ES-I3 (cell line): ENCODE data around the gene TRPV3.
"Not testable (repeated sequence)": the region's sequence is repeated elsewhere in the genome, so short reads cannot be mapped to it uniquely, and the experiment has no call there.

Source experiments
- H3K36me3 ChIP-seq: 2 replicates; pipeline ENCODE4 v1.6.1; 2013; ENCODE audit warnings: mild to moderate bottlenecking, low read length, control low read depth, moderate library complexity; ENCODE audit not compliant: insufficient read depth
- H3K4me1 ChIP-seq: 2 replicates; pipeline ENCODE4 v1.6.1; 2013; ENCODE audit warnings: mild to moderate bottlenecking, control low read depth, low read length; ENCODE audit not compliant: insufficient read depth
- H3K9ac ChIP-seq: 2 replicates; pipeline ENCODE4 v1.6.1; 2013; ENCODE audit warnings: low read depth, mild to moderate bottlenecking, low read length, moderate library complexity
- H3K9me3 ChIP-seq: 2 replicates; pipeline ENCODE4 v1.6.1; 2013; ENCODE audit warnings: mild to moderate bottlenecking, low read length, moderate library complexity; ENCODE audit not compliant: control insufficient read depth, insufficient read depth

The TRPV3 gene

GRCh38 chr17:3475251-3475685 is 82.3 kb downstream of the TRPV3 start:
- Histone ChIP-seq H3K9ac (no peak overlapping the region), H3K36me3 (no peaks in the 10 kb centered on the region), H3K9me3 (no peaks in the 10 kb centered on the region), H3K4me1 (peaks cover 11% of the 10 kb centered on the region)

- H3K9me3 ChIP-seq = no peaks in the 10 kb centered on the region
- H3K4me1 ChIP-seq = peaks cover 11% of the 10 kb centered on the region
- H3K9ac ChIP-seq = no peak overlapping the region
- no peaks in the 10 kb centered on the region for H3K36me3 ChIP-seq
Observed at GRCh38 chr17:3474212-3474611, 83.4 kb downstream of the TRPV3 start.

- Histone ChIP-seq H3K9ac (no peak overlapping the region), H3K9me3 (no peaks in the 10 kb centered on the region), H3K4me1 (peaks cover 11% of the 10 kb centered on the region), H3K36me3 (no peaks in the 10 kb centered on the region)
Observed at GRCh38 chr17:3472137-3472536, 85.5 kb downstream of the TRPV3 start.

- no peak within 1 kb of the TSS for H3K9ac ChIP-seq
- H3K9me3 ChIP-seq = no peaks in the 10 kb centered on the region
- no peaks in the 10 kb centered on the region for H3K36me3 ChIP-seq
- peaks cover 11% of the 10 kb centered on the region for H3K4me1 ChIP-seq
Observed at GRCh38 chr17:3471599-3471998, 86.0 kb downstream of the TRPV3 start, which contains the start of gene SPATA22. TSS of gene SPATA22 (minus strand) at chr17:3471819. CDS start at chr17:3469325, 2,494 bp downstream.

- no peaks in the 10 kb centered on the region for H3K36me3 ChIP-seq
- no peaks in the 10 kb centered on the region for H3K4me1 ChIP-seq
- no peak overlapping the region for H3K9ac ChIP-seq
- no peaks in the 10 kb centered on the region for H3K9me3 ChIP-seq
Observed at GRCh38 chr17:3469529-3469928, 88.1 kb downstream of the TRPV3 start.

GRCh38 chr17:3466355-3466754 is 91.3 kb downstream of the TRPV3 start:
- not testable (repeated sequence) for H3K9me3 ChIP-seq, H3K4me1 ChIP-seq, H3K9ac ChIP-seq, H3K36me3 ChIP-seq
